ENCODE measurements around the gene NPTN.
"Not testable (repeated sequence)": the region's sequence is repeated elsewhere in the genome, so short reads cannot be mapped to it uniquely, and the experiment has no call there.

NPTN gene

DNA sequence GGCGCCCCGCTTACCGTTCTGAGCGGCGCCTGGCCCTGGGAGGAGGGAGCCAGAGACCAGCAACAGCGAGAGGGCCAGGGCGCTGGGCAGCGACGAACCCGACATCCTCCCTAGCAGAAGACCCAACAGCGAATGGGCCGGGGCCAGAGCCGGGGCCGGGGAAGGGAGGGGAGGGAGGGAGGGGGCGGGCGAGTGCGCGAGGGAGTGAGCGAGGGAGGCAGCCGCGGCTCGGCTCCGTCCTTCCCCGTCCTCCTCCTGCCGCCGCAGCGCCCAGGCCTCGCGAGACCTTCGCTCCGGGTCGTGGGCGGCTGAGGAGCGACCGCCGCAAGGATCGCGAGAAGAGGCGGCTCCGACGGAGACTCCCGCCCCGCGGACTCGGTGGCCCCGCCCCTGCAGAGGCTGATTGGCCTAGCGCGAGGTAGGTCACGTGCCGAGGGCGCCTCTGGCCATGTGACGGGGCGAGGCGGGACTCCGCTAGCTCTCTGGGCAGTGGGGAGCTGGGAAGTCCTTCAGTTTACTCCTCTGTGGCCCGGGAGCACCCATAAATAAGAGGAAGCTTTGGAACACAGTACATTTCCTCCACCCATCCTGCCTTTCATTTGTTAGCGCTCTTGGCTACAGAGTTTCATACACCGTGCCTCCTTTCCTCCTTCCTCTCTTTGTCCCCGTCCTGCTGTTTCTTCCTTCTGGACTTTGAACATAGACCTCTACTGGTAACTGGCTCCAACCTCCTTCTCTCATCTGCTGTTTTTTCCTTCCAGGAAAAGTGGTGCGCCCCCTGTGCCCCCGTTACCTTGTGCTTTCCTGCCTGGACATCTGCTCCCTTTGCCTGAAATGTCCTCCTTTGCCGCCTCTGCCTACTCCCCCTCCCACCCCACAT, at the start of gene NPTN:
TSS of gene NPTN (minus strand) at position 279 of the 880 bp plus-strand sequence. CDS start at position 105, 174 bp downstream.
- peak; percentile 98 for DNase-seq

DNA sequence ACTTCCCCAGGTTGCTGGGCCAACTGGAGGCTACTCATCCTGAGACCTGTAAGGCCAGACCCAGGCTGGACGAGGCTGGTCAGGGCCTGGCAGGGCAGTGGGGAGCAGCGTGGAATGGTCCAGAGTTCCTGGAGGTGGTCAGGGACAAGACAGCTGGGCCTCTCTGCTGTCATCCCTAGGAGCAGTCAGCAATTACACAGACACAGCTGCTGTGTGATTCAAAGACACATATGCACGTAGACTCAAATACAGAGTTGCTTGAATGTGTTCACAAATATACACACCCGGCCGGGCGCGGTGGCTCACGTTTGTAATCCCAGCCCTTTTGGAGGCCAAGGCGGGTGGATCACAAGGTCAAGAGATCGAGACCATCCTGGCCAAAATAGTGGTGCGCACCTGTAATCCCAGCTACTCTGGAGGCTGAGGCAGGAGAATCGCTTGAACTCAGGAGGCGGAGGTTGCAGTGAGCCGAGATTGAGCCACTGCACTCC, 49.5 kb upstream of the NPTN start:
- DNase-seq: no peak

DNA sequence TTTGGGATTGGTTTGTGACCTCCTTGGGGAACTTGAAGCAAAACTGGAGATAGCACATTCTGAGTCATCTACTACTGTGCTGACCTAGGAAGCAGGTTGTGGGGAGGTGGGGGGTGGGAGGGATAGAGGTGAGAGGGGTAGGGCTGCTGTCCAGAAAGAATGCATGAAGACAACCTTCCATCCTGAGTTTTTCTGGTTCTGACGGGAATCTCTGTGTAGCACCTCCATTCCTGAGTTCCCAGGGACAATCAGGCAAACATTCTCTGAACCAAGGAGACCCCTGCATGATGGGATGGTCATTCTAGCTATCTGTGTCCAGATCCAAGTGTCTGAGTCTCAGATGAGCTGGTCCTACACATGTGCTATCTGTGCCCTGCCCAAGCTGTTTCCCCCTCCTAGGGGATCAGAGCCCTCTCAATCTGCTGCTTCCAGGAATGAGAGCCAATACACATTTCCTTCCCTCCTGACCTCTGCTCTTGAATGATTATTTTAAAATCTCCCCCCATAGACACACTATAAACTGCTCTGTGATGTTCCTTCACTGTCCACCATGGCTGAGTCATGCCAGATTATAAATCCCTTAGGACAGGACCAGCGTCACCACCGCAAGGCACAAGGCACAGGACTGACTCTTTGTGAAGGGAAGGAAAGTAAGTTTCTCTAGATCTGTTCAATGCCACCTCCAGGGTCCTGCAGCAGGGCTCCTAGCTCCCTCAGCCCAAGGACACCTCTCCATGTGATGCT, 48.8 kb upstream of the NPTN start:
- no peak for DNase-seq

DNA sequence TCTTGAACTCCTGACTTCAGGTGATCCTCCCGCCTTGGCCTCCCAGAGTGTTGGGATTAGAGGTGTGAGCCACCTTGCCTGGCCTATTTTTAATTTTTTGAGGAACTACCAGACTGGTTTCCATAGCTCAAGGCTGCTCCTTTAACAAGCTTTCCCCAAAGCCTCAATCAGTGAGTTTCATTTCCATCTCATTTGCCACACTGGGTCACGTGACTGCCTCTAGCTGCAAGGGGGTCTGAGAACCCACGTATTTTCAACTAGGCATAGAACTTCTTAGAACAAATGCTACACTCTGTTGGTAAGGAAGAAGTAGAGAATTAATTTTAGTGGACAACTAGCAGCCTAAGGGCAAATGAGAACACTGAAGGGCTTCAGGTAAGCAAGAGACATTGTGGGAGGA, 47.9 kb upstream of the NPTN start:
- no peak for DNase-seq

DNA sequence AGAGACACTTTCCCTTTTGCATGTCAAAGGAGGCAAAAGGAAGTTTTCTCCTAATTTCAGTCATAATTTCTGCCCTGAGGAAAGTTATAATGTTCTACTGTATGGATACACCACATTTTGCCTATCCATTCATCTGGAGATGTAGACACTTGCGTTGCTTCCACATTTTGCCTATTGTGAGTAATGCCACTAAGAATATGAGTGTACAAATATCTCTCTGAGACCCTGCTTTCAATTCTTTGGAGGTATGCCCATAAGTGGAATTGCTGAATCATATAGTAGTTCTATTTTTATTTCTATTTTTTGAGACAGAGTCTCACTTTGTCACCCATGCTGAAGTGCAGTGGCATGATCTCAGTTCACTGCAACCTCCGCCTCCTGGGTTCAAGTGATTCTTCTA, 47.4 kb upstream of the NPTN start:
- no peak for DNase-seq

DNA sequence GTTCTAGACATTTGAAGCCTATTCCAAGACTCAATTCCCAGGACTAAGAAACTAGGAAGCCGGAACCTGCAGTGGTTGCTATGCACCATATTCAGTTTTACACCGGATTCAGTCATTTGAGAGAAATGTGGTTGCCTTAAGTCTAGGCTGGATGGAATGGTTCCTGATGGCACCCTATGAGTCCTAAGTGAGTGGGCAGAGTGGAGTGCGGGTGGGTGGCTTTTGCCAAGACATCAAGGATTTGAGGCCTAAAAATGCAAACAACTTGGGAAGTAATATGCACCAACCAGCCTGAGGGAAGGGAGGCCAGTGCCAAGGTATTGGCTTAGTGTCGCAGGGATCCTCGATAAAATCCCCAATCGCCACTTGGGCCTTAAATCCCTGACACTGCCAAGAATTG, 46.8 kb upstream of the NPTN start:
- no peak for DNase-seq

DNA sequence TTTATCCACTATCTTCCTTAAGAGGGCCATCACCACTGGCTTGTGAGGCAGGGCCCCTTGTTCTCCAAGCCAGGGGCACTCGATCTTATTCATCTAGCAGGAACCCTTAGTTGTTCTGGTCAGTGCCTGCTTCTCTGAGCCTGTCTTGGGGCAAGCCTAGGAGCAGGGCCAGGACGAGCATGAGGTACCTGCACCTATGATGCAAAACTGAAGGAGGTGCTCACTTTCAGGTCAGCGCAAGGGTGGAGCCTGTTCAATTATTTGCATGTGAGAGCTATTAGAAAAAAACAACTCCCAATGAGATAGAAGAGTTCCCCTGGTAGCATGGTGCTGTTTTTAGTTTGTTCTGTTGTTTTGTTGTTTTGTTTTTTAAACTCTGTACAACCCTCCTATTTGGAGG, 46.0 kb upstream of the NPTN start:
- no peak for DNase-seq

DNA sequence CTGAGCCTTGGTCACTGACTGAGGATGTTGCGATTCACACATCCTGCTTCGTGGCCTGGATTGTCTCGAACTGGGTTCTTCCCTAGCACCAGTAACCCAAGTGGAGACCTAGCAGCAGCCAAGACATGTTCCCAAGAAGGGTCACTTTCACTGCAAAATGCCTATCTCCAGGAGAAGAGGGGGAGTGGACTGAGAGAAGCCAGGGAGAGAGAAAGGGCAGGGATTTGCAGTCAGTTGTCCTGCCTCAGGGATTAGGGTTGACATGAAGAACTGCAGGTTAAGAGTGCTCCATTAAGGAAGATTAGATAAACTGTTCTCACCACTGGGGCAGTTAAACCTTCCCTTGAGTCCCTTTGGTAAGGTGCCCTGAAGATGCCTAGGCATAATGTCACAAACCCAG, 45.3 kb upstream of the NPTN start:
- DNase-seq: no peak

DNA sequence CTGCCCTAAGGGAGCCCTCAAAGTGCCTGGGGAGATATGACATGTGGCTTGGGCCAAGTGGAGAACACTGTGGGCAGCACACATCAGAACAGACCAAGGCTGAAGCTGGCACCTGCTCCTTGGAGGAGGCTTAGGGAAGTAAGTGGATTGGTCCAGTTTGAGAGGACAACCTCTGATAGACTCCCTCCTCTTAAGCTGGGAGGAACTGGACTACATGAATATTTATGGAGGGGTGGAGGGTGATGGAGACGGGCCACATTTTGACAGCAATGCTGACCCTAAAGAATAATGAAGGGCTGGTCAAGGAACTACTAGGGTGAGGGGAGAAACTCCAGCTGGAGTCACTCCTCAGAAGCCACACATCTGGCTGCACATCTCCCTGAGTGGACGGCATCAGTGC, 44.5 kb upstream of the NPTN start:
- no peak for DNase-seq

DNA sequence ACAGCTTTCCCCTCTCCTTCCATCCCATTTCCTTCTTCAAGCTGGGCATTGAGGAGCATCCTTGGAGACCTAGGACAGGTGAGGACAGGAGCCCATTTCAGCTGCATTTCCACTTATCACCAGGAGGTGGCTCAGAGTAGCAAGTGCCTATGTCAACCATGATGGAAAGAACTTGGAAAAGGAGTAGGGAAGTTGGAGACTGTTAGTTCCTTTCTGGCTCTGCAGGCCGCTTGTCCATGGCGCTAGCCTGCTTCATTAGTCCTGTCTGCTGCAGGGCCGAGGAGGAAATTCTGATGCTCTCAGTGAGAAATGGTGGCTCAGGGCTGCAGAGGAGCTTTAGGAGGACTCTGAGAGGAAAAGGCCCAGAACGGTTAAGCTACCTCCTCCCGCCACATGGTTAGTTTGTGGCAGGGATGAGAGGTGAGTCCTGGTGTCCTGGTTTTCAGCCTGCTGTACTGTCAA, 44.0 kb upstream of the NPTN start:
- peak; percentile 60 for DNase-seq

DNA sequence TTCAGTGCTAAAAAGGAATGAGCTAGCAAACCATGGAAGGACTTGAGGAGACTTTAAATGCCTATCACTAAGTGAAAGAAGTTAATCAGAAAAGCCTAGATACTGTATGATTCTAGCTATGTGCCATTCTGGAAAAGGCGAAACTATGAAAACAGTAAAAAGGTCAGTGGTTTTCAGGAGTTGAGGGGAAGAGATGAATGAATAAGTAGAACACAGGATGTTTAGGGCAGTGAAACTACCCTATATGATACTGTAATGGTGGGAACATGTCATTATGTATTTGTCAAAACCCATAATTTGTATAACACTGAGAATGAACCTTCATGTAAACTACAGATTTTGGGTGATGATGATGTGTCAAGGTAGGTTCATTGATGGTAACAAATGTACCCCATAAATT, 41.4 kb upstream of the NPTN start:
- DNase-seq: no peak

DNA sequence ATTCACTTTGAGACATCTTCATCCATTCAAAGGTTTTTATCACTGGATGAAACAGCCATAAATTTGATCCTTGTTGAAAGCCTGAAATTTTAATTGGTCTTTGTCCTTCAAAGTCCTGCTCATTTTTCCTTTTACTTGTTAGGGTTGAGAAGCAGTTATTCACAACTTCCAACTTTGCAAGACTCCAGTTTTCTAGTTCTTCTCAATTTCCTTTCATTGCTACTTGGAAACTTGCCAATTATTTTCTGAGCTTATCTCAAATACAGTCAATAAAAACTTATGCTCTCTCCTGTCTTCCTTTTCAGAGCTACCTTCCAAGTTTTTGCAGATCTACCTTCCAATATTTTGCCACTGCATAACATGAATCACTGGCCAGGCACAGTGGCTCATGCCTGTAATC, 27.3 kb upstream of the NPTN start:
- DNase-seq: no peak

DNA sequence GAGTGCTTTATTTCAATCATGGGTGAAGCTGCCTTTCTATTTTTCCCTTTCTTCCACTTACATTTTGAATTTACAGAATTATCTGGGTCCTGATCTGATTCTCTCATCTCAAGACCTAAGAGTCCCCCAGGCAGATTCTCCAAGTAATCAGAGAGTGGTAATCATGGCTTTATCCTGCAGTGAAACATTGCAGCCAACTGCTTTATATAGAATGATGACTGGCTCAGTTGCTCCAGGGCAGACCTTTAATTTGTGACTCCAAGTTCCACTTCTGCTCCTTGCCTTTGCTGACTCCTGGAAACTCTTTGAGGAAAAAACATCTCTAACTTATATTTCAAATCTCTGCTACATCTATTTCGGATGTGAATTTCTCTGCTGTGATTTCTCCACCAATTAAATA, 25.5 kb upstream of the NPTN start:
- DNase-seq: no peak

DNA sequence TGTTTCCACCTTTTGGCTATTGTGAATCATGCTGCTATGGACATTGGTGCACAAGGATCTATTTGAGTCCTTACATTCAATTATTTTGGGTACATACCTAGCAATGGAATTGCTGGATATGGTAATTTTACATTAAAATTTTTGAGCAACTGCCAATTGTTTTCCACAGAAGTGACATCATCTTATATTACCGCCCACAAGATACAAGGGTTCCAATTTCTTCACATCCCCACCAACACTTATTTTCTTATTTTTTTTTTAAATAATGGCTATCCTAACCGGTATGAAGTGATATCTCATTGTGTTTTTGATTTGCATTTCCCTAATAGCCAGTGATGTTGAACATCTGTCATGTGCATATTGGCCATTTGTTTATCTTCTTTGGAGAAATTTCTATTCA, 22.5 kb upstream of the NPTN start:
- no peak for DNase-seq

DNA sequence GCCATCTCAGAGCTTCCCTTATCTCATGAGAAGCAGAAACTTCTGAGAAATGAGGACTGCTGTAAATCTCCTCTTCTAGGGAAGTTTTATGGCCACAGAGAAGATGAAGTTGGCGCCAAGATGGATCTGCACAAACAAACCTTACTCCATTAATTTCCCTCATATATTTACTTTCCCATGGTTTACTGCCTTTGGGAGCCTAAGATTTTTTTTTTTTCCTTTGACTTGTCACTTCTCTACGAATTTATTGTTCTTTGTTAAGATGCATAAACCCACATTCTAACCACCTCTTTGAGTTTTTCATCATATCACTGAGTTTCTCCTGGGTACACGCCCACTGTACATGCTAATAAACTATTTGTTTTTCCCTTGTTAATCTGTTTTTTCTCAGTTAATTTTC, 21.5 kb upstream of the NPTN start:
- DNase-seq: no peak

DNA sequence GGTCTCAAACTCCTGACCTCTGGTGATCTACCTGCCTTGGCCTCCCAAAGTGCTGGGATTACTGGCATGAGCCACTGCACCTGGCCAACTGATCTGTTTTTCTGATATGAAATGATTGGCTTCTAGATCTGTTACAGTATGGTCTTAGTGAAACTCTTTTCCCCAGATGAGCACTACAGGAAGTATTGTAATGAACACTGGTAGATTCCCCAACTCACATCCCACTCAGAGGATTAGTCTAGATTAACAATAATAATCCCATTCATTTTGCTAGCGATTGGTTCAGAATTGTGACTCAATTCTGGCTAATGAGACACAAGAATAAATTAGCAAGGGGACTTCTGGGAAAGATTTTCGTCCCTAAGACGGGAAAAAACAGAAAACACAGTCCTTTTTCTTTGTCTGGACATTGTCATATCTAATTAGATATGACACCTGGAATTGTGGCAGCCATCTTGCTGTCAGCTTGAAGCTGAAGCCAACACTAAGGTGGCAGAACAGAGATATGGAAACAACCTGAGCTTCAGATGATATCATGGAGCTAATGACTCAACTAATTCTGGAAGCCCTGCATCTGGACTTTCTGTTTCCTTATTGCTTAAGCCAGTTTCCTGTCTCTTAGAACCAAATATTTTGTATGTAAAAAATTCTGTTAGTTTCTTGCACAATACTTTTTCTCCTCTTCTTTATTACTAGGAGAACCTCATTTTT, 17.4 kb upstream of the NPTN start:
- DNase-seq: no peak

DNA sequence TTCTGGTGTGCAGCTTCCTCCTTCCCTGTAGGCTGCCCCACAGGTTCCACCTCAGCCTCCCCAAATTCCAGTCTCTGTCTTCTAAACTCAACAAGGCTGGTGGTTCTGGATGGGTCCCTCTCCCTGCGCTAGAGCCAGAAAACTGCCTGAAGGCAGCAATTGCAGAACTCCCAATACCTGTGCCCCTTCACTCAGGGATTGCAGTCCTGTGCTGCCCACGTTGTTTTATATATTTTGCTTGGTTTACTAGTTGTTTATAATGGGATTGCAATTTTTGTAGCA, 14.8 kb upstream of the NPTN start:
- no peak for DNase-seq

DNA sequence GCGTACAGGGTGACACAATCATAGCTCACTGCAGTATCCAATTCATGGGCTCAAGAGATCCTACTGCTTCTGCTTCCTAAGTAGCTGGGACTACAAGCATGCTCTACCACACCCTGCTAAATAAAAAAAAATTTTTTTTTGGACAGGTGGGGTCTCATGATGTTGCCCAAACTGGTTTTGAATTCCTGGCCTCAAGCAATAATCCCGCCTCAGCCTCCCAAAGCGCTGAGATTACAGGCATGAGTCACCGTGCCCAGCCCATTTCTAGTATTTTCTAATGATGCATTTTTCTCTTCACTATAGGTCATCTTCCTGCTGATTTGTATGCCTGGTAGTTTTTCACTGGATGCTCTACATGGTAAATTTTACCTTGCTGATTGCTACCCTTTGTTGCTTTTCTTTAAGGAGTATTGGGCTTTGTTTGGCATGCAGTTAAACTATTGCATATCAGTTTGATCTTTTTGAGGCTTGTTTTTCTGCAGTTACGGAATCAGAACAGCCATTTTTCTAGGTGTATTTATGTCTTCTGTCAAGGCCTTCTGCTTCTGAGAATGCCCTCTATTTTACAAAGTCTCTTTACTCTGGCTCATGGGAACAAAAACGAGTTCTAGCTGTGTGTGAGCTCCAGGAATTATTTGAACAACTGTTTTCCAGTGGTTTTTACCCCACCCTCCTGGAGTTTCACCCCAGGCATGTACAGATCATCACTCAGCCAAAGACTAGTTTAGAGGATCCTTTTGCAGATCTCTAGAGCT, 14.2 kb upstream of the NPTN start:
- DNase-seq: no peak

DNA sequence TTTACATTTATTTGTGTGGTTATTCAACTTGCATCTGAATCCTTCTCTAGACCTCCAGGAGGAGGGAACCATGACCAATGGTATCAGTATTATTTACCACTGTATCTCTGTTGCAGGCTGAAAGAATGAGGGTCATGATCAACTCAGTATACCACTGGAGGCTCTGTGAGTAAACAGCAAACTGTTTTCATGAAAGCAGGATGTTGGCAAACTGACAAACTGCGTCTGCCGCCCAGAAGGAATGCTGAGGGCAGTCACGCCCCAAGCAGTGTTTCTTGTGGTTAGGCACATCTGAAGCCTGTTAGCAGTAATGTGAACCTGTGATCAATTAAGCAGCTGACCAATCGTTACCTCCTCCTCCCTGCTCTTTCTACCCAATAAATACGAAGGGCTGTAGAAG, 6.3 kb upstream of the NPTN start:
- DNase-seq: not testable (repeated sequence)

DNA sequence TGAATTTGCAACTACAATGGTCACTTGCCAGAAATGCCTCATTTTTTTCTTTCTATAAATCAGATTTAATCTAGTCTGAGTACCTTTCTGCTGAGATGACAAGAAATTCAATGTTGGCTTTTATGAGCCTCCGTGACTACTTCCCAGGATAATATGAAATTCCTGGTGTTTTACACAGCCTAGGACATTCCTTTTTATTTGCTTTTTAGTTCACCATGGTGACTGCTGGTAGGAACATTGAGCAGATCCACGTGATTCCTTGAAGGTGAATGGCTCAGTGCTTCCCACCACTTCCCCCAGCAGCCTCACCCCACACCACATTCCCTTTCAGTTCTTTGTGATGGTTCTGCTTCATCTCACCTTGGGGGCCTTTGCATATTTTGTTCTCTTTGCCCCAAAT, 4.3 kb upstream of the NPTN start:
- DNase-seq: no peak

DNA sequence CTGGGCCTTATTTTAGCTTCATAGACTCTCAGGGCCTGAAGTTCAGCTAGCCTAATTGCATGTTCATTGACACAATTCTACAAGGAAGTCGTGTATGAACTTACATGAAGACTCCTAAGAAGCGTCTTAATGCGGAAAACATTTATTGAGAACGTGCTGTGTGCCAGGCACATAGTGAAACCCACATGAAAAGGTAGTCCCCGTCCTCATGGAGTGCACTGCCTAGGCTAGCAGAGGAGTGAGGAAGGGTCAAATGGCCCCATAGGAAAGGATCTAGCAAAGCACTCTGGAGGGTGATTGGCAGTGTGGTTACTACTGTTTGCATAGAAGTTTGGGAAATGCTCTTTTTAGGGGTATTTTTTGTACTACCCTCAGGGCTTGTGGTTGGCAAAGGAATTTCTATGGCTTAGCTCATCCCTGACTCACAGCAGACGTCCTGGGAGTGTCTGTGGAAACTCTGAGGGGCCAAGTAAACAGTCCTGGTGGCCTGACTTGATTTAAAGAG, 854 bp upstream of the NPTN start:
- no peak for DNase-seq

DNA sequence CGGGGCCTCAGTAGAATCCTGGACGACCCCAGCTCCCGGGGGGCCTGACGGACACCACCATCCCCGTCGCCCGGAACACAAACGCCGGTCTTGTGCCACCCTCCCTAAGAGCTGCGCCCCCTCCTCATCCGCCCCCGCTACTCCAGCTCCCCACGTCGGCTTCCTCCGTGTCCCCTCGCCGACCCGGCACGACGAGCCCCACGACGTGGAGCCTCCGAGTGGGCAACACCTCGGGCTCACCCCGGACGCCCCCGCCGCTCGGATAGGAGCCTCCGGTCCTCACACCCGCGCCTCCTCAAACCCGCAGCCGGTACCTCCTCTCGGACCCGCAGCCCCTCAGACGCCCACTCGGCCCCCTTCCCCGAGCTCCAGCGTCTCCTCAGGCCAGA, 525 bp downstream of the NPTN start:
- DNase-seq: no peak
